GM18870 (cell line): Measurements from ENCODE around the gene USP21.
A peak's percentile ranks its signal among the peaks of the same experiment; 100 is the strongest.
"Not testable (repeated sequence)": the region's sequence is repeated elsewhere in the genome, so short reads cannot be mapped to it uniquely, and the experiment has no call there.

Experiments
- ATAC-seq: cut with Tn5 transposase; IDR thresholded peaks from one replicate; pipeline ENCODE4 v1.9.1; 2021; ENCODE audit warnings: moderate library complexity; ENCODE audit not compliant: unreplicated experiment

The USP21 gene, protein sequence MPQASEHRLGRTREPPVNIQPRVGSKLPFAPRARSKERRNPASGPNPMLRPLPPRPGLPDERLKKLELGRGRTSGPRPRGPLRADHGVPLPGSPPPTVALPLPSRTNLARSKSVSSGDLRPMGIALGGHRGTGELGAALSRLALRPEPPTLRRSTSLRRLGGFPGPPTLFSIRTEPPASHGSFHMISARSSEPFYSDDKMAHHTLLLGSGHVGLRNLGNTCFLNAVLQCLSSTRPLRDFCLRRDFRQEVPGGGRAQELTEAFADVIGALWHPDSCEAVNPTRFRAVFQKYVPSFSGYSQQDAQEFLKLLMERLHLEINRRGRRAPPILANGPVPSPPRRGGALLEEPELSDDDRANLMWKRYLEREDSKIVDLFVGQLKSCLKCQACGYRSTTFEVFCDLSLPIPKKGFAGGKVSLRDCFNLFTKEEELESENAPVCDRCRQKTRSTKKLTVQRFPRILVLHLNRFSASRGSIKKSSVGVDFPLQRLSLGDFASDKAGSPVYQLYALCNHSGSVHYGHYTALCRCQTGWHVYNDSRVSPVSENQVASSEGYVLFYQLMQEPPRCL

DNA sequence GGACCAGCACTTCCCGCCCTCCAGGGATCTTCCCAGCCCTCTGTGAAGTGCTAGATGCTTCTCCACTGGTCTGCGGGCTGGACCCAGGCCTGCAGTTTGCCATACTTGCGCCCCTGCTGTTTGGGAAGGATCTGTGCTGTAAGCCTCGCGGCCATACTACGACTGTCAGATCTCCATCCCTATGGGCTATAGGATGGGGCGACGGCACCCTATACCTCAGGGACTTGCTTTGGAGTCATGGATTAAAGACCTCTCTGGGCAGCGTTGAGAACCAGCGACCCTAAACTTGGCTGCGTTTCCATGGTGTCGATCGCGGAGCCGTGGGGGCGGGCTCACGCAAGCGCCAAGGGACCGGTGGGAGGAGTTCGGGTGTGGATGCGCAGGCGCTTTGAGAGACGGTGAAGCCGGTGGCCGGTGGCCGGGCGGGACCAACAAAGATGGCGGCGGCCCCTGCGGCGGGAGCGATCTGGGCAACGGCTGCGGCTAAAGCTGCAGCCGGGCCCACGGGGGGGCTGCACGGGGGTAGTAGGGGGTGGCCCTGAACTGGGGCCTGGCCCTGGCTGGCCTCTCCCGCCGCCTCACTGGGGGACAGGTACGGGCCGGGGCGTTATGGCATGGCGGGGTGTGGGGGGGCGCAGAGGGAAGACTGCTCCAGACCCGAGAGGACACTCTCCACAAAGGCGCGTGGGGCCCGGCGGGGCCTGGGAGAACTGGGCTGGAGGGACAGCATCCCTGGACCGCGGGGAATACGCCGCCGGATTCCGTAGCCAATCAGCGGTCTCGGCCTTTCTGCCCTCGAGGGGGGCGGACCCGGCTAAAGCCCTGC lies at the start of gene USP21:
TSS of gene USP21 (plus strand) at position 414 of the 826 bp plus-strand sequence. CDS start 1,141 bp downstream, outside the sequence.
- no peak for ATAC-seq

GRCh38 chr1:161111117-161111516 lies 48.2 kb upstream of the USP21 start:
- no peak for ATAC-seq

DNA sequence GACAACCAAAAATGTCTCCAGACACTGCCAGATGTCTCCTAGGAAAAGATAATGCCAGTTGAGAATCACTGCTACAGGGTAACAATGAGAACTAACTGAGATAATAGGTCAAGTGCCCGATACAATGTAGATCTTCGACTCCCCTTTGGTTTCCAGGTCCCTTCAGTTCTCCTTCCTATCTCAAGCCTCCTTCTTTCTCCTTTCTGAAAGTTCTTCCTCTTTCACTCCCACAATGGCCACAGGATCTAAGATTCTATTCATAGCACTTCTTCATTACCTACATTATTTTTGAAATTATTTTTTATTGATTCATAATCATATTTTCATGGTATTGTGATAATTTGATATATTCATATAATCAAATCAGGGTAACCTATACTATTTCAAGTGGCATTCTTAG lies 47.8 kb upstream of the USP21 start:
- no peak for ATAC-seq

DNA sequence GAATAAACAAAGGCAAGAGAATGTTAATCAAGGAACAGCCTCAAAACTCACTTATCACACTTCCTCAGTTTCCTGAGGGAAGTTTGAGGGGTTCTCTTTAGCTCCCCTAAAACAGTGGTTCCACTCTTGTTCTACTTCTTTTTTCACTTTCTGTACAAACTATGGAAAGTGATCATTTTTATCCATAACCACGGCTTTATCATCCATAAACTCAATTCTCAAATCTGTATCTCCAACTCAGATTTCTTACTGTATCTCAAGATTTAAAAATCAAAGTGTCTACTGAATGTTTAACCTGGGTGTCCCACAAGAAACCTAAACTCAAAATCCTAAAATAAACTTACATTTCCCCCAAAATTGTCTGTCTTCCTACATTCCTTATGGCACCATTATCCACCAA lies 45.4 kb upstream of the USP21 start:
- no peak for ATAC-seq

DNA sequence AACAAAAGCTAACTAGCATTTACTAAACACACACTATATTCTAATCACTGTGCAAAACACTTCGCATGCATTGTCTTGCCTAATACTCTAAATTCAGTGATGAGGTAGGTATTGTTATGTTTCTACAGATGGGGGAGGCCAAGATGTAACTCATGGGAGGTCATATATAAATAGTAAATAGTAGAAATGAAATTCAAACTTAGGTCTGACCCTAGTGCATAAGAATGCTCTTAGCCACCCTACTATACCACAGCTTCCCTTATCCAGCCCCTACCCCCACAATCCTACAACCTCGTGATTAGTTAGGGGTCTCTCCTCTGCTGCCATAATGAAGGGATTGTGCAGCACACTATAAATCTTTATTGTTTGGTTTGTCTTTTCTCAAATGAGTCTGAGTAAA lies 44.7 kb upstream of the USP21 start:
- ATAC-seq = no peak

DNA sequence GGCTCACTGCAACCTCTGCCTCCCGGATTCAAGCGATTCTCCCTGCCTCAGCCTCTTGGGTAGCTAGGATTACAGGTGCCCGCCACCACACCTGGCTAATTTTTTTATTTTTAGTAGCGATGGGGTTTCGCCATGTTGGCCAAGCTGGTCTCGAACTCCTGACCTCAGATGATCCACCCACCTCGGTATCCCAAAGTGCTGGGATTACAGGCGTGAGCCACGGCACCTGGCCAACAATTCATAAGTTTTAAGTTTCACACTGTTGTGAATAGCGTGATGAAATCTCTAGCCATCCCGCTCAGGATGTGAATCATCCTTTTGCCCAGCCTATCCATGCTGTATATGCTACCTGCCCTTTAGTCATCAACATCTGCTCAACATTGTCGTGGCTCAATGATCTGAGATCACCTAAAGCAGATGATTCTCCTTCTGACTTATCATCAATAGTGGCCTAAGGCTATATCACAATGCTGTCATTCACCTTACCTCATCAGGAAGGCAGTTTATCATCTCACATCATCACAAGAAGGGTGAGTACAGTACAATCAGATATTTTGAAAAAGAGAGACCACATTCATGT lies 44.1 kb upstream of the USP21 start:
- ATAC-seq = no peak

GRCh38 chr1:161115961-161116360 lies 43.3 kb upstream of the USP21 start:
- ATAC-seq = not testable (repeated sequence)

DNA sequence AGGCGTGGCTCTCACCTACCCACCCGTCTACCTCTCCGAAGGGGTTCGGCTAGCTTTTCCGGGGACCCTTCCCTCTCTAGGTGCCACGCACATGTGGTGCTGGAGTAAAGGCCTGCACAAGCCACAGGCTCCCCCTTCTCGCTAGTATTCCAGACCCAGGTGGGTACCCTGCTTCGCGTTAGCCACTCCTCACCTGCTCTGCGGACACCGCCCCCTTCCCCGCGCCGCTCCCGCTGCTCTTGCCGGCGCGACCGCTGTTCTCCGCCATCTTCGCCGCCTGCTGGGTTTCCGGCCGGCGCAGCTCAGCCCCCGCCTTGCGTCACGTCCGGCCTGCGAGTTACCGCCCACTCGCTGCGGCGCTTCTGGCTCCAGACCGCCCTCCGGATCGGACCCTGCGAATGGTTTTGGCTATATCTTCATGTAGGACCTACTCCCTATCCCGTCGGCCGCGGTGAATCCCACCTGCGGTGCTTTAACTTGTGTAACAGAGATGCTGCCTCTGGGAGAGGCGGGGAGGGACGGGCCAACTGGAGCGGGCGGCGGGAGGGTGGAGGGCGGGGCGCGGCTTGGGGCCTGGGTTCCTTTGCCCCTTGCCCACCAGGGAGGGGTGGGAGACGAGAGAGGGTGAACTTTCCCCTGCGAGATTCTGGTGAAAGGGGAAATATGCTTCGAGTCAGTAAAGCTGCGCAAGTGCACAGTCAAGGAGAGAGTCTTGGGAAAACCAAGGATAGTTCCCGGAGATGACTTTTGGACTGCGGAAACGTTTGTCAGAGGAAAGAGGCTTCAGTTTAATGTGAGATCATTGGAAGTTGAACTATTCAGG lies 41.3 kb upstream of the USP21 start, which contains the start of the genes NIT1 and PFDN2:
TSS of gene NIT1 (plus strand) at position 347 of the 823 bp plus-strand sequence. CDS start at position 419, 72 bp downstream.
TSS of gene PFDN2 (minus strand) at position 279 of the 823 bp plus-strand sequence. CDS start at position 268, 11 bp downstream.
- peak; percentile 53 for ATAC-seq

DNA sequence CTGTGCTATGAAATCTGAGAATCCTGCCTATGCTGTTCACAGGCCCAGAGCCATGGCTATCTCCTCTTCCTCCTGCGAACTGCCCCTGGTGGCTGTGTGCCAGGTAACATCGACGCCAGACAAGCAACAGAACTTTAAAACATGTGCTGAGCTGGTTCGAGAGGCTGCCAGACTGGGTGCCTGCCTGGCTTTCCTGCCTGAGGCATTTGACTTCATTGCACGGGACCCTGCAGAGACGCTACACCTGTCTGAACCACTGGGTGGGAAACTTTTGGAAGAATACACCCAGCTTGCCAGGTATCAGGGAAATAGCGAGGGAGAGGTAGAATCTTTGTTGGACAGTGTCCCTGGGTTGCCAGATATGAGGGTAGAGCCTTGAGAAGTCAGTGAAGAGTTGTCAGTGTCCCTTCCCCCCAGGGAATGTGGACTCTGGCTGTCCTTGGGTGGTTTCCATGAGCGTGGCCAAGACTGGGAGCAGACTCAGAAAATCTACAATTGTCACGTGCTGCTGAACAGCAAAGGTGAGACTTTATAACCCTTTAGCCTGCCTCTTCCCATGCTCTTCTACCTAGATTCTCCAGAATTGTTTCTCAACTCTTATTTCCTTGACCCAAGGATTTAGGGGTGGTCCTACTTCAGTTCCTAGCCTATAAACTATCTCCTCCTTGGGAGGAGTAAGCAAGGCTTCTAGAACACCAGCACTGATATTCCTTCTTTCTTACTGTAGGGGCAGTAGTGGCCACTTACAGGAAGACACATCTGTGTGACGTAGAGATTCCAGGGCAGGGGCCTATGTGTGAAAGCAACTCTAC lies 40.0 kb upstream of the USP21 start:
- ATAC-seq = no peak

DNA sequence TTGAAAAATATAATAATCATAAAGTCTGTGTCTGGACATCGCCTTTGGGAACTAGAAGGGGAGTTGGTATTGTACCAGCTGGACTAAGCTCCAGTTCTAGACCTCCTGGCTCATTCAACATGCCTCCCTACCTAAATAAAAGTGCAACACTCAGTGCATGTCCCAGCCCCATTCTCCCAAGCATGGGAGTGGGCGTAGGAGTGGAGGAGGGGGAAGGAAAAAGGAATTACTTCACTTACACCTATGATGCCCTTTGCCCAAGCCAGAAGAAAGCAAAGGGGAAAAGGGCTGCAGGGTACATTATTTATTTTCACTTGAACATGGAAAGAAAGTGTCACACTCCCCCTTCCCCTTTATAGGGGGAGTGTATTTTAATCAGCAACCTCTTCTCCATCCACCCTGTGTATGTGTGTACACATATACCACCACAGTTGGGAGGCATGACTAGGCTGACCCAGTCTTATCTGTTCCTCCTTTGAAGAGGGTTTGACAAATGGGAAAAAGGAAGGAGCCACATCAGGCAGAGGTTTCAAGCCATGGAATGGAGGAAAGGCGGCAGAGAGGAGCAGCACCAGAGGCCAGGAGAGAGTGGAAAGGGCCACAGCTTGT lies 38.2 kb upstream of the USP21 start:
- ATAC-seq = no peak

DNA sequence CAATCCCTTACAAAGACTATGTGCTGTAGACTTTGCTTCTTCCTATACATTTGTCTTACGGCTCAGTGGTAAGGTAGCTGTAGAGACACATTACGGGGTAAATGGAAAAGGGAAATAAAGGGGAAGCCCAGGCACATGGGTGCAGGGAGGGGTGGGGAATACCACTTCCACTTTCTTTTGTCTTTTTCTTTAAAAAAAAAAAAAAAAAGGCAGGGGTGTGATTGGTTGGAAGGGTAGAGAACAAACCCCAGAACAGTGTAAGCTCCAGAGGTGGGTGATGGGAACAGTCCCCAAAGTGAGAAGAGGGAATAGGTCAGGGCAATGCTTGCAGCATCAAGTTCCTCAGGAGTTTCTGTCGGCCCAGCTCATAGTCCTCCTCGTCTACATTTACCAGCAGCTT lies 37.5 kb upstream of the USP21 start:
- no peak for ATAC-seq

GRCh38 chr1:161122967-161123366 lies 36.3 kb upstream of the USP21 start:
- no peak for ATAC-seq

DNA sequence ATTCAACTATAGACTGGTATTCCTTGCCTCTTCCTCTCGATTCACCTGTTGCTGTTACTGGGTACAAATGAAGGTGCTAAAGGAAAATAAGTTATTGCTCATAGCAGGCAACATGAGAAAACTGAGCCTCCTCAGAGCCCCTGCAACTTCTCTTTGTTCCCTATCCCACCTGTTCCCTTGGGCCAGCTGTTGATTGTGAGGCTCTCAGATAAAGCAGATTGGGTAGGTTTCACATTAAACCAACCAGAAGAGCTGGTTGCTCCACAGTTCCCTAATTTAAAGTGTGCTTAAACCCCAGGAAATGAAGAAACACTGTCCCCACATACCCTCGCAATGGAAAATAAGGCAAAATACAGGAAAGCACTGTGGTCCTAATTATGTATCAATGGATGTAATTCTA lies 31.7 kb upstream of the USP21 start:
- no peak for ATAC-seq

- ATAC-seq = no peak
Observed at GRCh38 chr1:161128591-161129420, 30.5 kb upstream of the USP21 start.

DNA sequence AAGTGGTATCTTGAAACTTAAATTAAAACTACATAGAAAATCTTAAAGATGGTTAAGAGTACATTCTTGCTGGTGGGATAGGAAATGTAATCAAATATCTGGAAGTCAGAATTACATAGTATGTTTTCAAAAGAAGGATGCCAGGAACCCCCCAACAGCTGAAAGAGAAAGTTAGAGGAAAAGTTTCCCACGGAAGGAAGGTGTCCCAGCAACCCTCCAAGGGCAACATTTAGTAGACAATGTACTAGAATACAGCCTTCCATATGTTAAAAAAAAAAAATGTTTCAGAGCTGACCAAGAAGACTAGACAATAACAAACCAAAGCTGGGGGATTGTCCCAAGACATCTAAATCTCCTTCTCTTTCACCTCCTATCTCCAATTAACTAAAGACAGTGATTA lies 29.0 kb upstream of the USP21 start:
- no peak for ATAC-seq

GRCh38 chr1:161131523-161132409 lies 27.5 kb upstream of the USP21 start:
- ATAC-seq = no peak
